Breast epithelium (tissue), 3 donors: ENCODE results near the gene AEN.

ENCODE experiments used
- POLR2A ChIP-seq: fragments of 450-650 bp; IDR thresholded peaks from one replicate; pipeline ENCODE4 v1.6.1; 2016; ENCODE audit warnings: antibody characterized with exemption, mild to moderate bottlenecking, moderate library complexity
- POLR2AphosphoS5 ChIP-seq, 3 donors: sonication (generic); formaldehyde crosslinking; IDR thresholded peaks; one replicate each; pipeline ENCODE4 v1.6.1; 2017; ENCODE audit warnings: antibody characterized with exemption in 3 of 3

- no peak for TF ChIP-seq POLR2A
- TF ChIP-seq POLR2AphosphoS5 (IDR thresholded peaks at IDR 0.05) = no peak
Observed at GRCh38 chr15:88615303-88616107, 5.6 kb upstream of the AEN start.
